SKM-1 (cell line): ENCODE data around the gene CHD2.
"Not testable (repeated sequence)": the region's sequence is repeated elsewhere in the genome, so short reads cannot be mapped to it uniquely, and the experiment has no call there.

Experiments used
- DNase-seq: peaks from one replicate; lab custom pipeline; 2025; ENCODE audit not compliant: unreplicated experiment; lab: John Stamatoyannopoulos, UW

The CHD2 gene

GRCh38 chr15:92906020-92906419, 5.9 kb downstream of the CHD2 start:
- no peak for DNase-seq

- DNase-seq: no peak
Measured at GRCh38 chr15:92906563-92907081, 6.5 kb downstream of the CHD2 start.

GRCh38 chr15:92907229-92907628, 7.1 kb downstream of the CHD2 start:
- no peak for DNase-seq

GRCh38 chr15:92907896-92908712, 8.0 kb downstream of the CHD2 start:
- no peak for DNase-seq

- DNase-seq: no peak
Measured at GRCh38 chr15:92908713-92909057, 8.6 kb downstream of the CHD2 start.

- DNase-seq: no peak
Measured at GRCh38 chr15:92909136-92909781, 9.1 kb downstream of the CHD2 start.

- DNase-seq: no peak
Measured at GRCh38 chr15:92910451-92910850, 10.3 kb downstream of the CHD2 start.

GRCh38 chr15:92914103-92914499, 14.0 kb downstream of the CHD2 start:
- DNase-seq: no peak

GRCh38 chr15:92914768-92915221, 14.7 kb downstream of the CHD2 start:
- DNase-seq: no peak

GRCh38 chr15:92915766-92916435, 15.8 kb downstream of the CHD2 start:
- DNase-seq: no peak

GRCh38 chr15:92917598-92918407, 17.7 kb downstream of the CHD2 start:
- DNase-seq: peak; percentile 87

GRCh38 chr15:92918881-92919280, 18.8 kb downstream of the CHD2 start:
- DNase-seq: not testable (repeated sequence)

- no peak for DNase-seq
Measured at GRCh38 chr15:92920595-92921161, 20.6 kb downstream of the CHD2 start.

GRCh38 chr15:92921215-92922131, 21.3 kb downstream of the CHD2 start:
- DNase-seq: no peak

GRCh38 chr15:92922418-92923002, 22.4 kb downstream of the CHD2 start:
- DNase-seq: no peak

GRCh38 chr15:92924216-92924615, 24.1 kb downstream of the CHD2 start:
- no peak for DNase-seq

GRCh38 chr15:92925454-92925853, 25.3 kb downstream of the CHD2 start:
- DNase-seq: no peak

GRCh38 chr15:92928225-92928750, 28.2 kb downstream of the CHD2 start:
- no peak for DNase-seq

GRCh38 chr15:92929002-92929401, 28.9 kb downstream of the CHD2 start:
- DNase-seq: no peak
